DMS153 (cell line): ENCODE measurements around the gene DCP1A.
"Not testable (repeated sequence)": the region's sequence is repeated elsewhere in the genome, so short reads cannot be mapped to it uniquely, and the experiment has no call there.

Source experiments
- DNase-seq: peaks from one replicate; lab custom pipeline; 2025; lab: John Stamatoyannopoulos, UW

Gene DCP1A

GRCh38 chr3:53347261-53348064 lies at the start of gene DCP1A:
TSS of gene DCP1A (minus strand) at chr3:53347543. CDS start at chr3:53347517, 26 bp downstream.
- peak; percentile 69 for DNase-seq

GRCh38 chr3:53384465-53385423 lies 37.4 kb upstream of the DCP1A start:
- DNase-seq, result no peak

- no peak for DNase-seq
These were observed 34.8 kb upstream of the DCP1A start for GRCh38 chr3:53382106-53382505.

GRCh38 chr3:53380306-53380705 lies 33.0 kb upstream of the DCP1A start:
- no peak for DNase-seq

GRCh38 chr3:53379898-53380297 lies 32.6 kb upstream of the DCP1A start:
- DNase-seq, result no peak

GRCh38 chr3:53377794-53378193 lies 30.5 kb upstream of the DCP1A start:
- DNase-seq, result no peak

GRCh38 chr3:53376679-53377078 lies 29.3 kb upstream of the DCP1A start:
- DNase-seq, result no peak

GRCh38 chr3:53375019-53375418 lies 27.7 kb upstream of the DCP1A start:
- no peak for DNase-seq

- DNase-seq, result not testable (repeated sequence)
These were observed 23.4 kb upstream of the DCP1A start for GRCh38 chr3:53370719-53371118.

GRCh38 chr3:53361852-53362251 lies 14.5 kb upstream of the DCP1A start:
- no peak for DNase-seq

GRCh38 chr3:53357458-53357857 lies 10.1 kb upstream of the DCP1A start:
- no peak for DNase-seq

- no peak for DNase-seq
These were observed 7.7 kb upstream of the DCP1A start for GRCh38 chr3:53354945-53355498.

- DNase-seq, result no peak
These were observed 5.9 kb upstream of the DCP1A start for GRCh38 chr3:53353202-53353601.

- no peak for DNase-seq
These were observed 3.3 kb upstream of the DCP1A start for GRCh38 chr3:53350652-53351051.

- DNase-seq, result not testable (repeated sequence)
These were observed 775 bp upstream of the DCP1A start for GRCh38 chr3:53348118-53348517.

GRCh38 chr3:53346922-53347260 lies 452 bp downstream of the DCP1A start:
- no peak for DNase-seq

GRCh38 chr3:53346514-53346913 lies 829 bp downstream of the DCP1A start:
- no peak for DNase-seq

- DNase-seq, result no peak
These were observed 5.0 kb downstream of the DCP1A start for GRCh38 chr3:53342353-53342752.

- no peak for DNase-seq
These were observed 10.0 kb downstream of the DCP1A start for GRCh38 chr3:53337167-53337940.

GRCh38 chr3:53334742-53335141 lies 12.6 kb downstream of the DCP1A start:
- no peak for DNase-seq

GRCh38 chr3:53331871-53332270 lies 15.5 kb downstream of the DCP1A start:
- DNase-seq, result no peak

GRCh38 chr3:53329897-53330296 lies 17.4 kb downstream of the DCP1A start:
- DNase-seq, result no peak
